ENCODE results near the gene SRGAP2C. TPM values are rescaled to one million over a fixed set of nuclear protein-coding genes. Genes with fewer than 3 reads are reported as not detected.
"Not testable (repeated sequence)": the region's sequence is repeated elsewhere in the genome, so short reads cannot be mapped to it uniquely, and the experiment has no call there.

Gene SRGAP2C
- total RNA-seq, 2 donors from 2014 or later: 7.8 to 27.6 TPM

DNA sequence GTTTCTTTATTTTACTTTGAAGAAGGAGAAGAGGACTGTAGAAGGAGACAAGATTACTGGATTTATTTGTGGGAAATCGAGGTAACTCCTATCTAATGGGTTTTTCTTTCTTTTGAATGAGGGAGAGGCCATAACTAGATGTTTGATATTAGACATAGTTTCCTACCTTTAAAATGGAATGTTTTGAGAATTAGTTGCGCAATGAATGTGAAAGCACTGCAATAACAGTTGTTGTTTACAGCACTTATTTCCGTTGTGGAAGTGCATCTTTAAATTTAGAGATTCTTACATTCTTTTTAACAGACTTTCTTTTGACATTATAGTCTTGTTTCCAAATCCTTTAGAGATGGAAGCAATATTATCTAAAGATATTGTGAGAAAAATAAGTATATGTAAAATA, 229.0 kb downstream of the SRGAP2C start:
- TF ChIP-seq, protein P1, sequence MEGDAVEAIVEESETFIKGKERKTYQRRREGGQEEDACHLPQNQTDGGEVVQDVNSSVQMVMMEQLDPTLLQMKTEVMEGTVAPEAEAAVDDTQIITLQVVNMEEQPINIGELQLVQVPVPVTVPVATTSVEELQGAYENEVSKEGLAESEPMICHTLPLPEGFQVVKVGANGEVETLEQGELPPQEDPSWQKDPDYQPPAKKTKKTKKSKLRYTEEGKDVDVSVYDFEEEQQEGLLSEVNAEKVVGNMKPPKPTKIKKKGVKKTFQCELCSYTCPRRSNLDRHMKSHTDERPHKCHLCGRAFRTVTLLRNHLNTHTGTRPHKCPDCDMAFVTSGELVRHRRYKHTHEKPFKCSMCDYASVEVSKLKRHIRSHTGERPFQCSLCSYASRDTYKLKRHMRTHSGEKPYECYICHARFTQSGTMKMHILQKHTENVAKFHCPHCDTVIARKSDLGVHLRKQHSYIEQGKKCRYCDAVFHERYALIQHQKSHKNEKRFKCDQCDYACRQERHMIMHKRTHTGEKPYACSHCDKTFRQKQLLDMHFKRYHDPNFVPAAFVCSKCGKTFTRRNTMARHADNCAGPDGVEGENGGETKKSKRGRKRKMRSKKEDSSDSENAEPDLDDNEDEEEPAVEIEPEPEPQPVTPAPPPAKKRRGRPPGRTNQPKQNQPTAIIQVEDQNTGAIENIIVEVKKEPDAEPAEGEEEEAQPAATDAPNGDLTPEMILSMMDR (IDR thresholded peaks at IDR 0.05): no peak
- Histone ChIP-seq H3K4me3 (no peak overlapping the region), H3K9me3 (no peaks in the 10 kb centered on the region), H3K27me3 (no peaks in the 10 kb centered on the region), H3K36me3 (no peaks in the 10 kb centered on the region), H3K4me1 (peaks cover 0 to 8% of the 10 kb centered on the region in 2 donors), H3K27ac (no peak overlapping the region)
- no peak for DNase-seq (ENCODE audit: low spot score)

DNA sequence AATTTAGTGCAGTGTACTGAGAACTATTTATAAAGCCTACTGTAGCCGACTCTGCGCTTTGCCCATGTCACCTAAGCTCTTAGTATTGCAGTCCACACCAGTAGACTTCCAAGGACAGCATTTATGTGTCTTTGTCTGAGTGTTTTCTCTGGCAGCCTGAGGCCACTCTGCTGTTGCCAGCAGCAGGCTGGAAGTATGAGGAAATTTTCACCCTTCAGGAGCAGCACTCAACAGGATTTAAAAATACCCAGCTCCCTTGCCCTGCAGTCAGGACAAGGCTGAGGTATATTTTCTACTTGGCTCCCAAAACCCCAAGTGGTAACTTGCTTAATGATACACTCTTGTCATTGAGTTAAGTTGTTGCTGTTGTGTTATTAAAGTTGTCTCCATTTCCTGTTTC, 230.1 kb downstream of the SRGAP2C start:
- Histone ChIP-seq H3K4me1 (peaks cover 0 to 8% of the 10 kb centered on the region in 2 donors), H3K27me3 (no peaks in the 10 kb centered on the region), H3K27ac (peak overlapping the region in 1 of 2 donors; percentile 65), H3K36me3 (no peaks in the 10 kb centered on the region), H3K4me3 (no peak overlapping the region), H3K9me3 (no peaks in the 10 kb centered on the region)
- TF ChIP-seq, protein P1 (IDR thresholded peaks at IDR 0.05): no peak
- DNase-seq (ENCODE audit: low spot score): no peak

DNA sequence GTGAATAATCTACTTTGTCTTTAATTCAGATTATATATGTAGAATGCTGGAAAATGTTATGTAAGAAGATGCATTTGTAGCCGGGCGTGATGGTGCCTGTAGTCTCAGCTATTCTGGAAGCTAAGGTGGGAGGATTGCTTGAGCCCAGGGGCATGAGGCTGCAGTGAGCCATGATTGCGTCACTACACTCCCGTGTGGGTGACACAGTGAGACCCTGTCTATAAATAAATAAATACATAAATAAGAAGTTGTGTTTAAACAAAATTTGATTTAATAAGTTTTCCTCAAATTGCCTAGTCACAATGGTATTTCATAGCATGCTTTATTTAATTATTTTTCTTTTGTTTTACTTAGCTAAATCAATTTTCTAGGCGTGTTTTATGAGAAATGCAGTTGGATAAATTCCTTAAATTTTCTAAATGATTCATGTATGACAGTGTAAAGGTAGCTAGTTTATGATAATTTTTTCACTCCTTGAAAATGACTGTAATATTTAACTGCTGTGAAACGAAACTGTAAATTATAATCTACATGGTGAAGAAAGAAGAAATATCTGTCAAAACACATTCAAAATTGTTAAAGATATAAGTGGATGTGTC, 232.6 kb downstream of the SRGAP2C start:
- TF ChIP-seq, protein P1 (IDR thresholded peaks at IDR 0.05): no peak
- Histone ChIP-seq H3K4me3 (no peak overlapping the region), H3K4me1 (peaks cover 0 to 8% of the 10 kb centered on the region in 2 donors), H3K27ac (no peak overlapping the region), H3K36me3 (no peaks in the 10 kb centered on the region), H3K27me3 (no peaks in the 10 kb centered on the region), H3K9me3 (no peaks in the 10 kb centered on the region)
- no peak for DNase-seq (ENCODE audit: low spot score)

DNA sequence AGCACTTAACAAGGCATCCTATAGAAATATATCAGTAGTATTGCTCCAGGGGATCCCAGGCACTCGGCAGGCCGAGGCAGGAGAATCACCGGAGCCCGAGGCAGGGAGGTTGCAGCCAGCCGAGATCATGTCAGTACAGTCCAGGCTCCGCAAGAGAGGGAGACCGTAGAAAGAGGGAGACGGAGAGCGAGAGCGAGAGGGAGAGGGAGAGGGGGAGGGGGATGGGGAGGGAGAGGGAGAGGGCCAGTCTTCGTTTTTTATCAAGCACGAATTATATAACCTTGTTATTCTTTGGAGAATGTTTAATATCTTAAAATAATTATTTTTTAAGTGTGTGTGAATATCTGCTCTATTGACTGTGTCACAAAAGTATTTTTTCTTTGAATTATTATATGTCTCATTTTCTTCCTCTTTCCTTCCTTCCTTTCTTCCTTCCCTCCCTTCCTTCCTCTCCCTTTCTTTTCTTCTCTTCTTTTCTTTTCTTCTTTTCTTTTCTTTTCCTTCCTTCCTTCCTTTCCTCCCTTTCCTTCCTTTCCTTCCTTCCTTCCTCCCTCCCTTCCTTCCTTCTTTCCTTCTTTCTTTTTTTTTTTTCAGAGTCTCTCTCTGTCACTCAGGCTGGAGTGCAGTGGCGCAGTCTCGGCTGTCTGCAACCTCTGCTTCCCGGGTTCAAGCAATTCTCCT, 233.7 kb downstream of the SRGAP2C start:
- H3K27ac ChIP-seq: no peak overlapping the region
- H3K27me3 ChIP-seq: no peaks in the 10 kb centered on the region
- no peak overlapping the region for H3K4me3 ChIP-seq
- H3K36me3 ChIP-seq: no peaks in the 10 kb centered on the region
- peaks cover 0 to 8% of the 10 kb centered on the region in 2 donors for H3K4me1 ChIP-seq
- H3K9me3 ChIP-seq: no peaks in the 10 kb centered on the region
- no peak for DNase-seq (ENCODE audit: low spot score)
- TF ChIP-seq, protein P1 (IDR thresholded peaks at IDR 0.05): no peak

DNA sequence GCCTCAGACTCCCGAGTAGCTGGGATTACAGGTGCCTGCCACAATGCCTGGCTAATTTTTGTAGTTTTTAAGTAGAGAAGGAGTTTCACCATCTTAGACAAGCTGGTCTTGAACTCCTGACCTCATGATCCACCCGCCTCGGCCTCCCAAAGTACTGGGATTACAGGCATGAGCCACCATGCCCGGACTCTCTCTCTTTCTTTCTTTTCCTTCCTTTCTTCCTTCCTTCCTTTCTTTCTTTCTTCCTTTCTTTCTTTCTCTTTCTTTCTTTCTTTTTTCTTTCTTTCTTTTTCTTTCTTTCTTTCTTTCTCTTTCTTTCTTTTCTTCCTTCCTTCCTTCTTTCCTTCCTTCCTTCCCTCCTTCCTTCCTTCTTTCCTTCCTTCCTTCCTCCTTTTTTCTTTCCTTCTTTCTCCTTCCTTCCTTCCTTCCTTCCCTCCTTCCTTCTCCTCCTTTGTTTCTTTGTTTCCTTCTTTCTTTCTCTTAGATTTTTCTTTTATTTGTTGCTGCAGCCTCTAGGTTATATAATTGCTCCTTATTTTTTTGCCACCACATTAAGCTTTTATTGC, 234.4 kb downstream of the SRGAP2C start:
- not testable (repeated sequence) for H3K27ac ChIP-seq; H3K27me3 ChIP-seq; H3K36me3 ChIP-seq; DNase-seq (ENCODE audit: low spot score); H3K9me3 ChIP-seq; H3K4me3 ChIP-seq; H3K4me1 ChIP-seq

DNA sequence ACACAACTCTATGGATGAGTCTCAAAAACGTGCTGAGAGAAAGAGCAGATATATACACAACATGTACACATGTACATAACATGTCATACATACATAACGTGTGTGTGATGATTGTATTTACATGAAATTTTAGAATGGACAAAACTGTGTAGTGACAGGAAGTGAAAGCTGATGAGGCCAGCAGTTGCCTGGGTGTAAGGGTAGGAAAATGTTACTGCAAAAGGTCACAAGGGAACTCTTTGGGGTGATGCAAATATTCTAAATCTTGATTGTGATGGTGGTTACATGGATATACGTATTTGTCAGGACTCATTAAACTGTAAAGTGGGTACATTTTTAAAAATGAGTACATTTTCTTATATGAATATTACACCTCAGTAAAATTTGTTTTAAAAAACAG, 236.7 kb downstream of the SRGAP2C start:
- not testable (repeated sequence) for H3K27ac ChIP-seq; DNase-seq (ENCODE audit: low spot score); H3K4me3 ChIP-seq; H3K9me3 ChIP-seq; H3K27me3 ChIP-seq; H3K4me1 ChIP-seq; H3K36me3 ChIP-seq

DNA sequence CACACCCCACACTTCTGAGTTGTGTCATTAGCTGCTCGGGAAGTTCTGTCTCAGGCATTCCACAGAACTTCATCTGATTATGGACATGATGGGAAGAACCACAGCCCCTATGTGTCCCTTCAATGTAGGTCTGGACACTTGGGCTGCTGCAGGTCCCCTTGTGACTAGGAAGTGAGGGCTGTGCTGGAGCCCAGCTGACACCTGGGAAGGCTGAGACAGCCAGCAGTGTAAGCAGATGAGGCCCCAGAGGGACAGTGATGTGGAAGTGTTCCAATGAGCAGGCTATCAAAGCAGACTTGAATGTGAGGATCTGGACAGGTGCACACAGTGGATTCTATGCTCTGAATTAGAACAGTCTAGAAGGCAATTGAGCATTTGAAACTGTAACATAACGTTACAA, 239.2 kb downstream of the SRGAP2C start:
- H3K4me3 ChIP-seq; H3K27me3 ChIP-seq; H3K4me1 ChIP-seq; H3K9me3 ChIP-seq; H3K27ac ChIP-seq; H3K36me3 ChIP-seq; DNase-seq (ENCODE audit: low spot score): not testable (repeated sequence)

DNA sequence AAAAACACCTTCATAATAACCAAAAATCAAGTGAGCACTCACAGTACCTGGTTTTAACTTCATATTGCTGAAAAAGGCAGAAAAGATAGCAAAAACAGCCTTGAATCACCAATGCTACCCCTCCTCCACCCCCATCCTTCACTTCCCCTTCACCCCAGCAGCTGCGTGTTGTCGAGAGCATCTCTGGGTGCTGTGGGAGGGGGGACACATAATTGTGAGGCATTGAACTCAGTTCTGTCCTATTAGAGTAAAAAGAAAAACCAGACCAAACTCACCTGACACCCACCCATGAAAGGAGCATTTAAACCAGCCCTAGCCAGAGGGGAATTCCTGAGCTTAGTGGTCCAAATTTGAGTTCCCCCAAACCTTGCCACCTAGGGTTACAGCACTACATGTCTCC, 248.7 kb downstream of the SRGAP2C start:
- H3K9me3 ChIP-seq; H3K4me3 ChIP-seq; H3K36me3 ChIP-seq; H3K27me3 ChIP-seq; DNase-seq (ENCODE audit: low spot score); H3K27ac ChIP-seq; H3K4me1 ChIP-seq: not testable (repeated sequence)

DNA sequence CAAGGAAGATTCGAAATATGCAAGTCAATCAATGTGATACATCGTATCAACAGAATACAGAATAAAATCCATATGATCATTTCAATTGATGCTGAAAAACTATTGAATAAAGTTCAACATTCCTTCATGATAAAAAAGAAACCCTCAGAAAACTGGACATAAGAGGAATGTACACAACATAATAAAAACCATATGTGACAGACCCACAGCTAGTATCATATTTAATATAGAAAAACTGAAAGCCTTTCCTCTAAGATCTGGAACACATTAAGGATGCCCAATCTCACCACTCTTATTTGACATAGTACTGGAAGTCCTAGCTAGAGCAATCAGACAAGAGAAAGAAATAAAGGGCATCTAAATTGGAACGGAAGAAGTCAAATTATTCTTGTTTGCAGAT, 254.1 kb downstream of the SRGAP2C start:
- not testable (repeated sequence) for H3K4me3 ChIP-seq; H3K27me3 ChIP-seq; H3K27ac ChIP-seq; DNase-seq (ENCODE audit: low spot score); H3K36me3 ChIP-seq; H3K9me3 ChIP-seq; H3K4me1 ChIP-seq
